ENCODE data around the gene GPC5.

GPC5 gene

DNA sequence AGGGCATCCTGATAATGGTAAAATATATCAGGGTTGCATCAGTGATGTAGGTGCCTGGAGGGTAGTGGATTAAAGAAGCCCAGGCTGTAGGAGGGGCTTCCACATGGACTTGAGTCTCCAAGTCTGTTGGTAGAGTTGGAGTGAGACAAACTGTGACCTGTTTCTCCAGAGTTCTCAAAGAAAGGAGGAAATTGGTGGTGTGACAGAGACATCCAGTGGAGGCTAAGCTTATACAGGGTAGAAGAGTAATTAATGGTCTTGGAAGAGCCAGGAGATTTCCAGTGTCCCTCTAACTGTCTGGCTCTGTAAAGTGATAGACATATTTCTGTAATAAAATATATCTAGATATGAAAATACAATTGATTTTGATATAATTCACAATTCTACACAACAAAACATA lies 61.1 kb downstream of the GPC5 start:
- DNase-seq (ENCODE audit: low read depth), result no peak

DNA sequence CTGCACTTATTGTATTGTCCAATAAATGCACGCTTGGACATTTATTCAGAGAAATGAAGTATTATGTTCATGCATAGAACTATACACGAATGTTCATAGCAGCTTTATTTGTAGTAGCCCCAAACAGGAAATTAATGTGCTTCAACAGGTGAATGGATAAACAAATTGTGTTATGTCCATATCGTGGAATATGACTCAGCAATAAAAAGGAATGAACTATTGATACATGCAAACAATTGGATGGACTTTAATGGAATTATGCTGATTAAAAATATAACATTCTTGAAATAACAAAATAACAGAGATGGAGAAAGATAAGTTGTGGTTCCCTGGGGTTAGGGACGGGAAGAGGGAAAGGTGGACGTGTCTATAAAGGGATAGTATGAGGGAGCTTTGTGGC lies 65.9 kb downstream of the GPC5 start:
- no peak for DNase-seq (ENCODE audit: low read depth)

DNA sequence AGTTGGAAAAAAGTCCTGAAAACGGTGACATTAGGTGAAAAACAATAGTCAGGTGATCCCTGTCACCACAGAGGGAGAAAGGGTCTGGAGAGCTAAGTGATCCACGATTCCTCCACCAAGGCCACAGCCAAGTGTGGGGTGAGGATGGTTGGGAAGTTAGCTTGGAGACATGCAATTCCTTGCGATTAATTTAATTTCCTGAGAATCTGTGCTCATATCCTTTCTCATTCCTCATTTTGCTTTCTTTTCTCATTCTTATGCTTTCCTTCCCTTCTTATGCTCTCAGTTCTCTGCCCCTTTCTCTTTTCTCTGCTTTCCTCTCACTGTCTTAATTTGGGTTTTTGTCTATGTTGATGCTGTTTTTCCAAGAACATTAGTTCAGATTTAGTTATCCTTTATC lies 68.8 kb downstream of the GPC5 start:
- DNase-seq (ENCODE audit: low read depth), result no peak

DNA sequence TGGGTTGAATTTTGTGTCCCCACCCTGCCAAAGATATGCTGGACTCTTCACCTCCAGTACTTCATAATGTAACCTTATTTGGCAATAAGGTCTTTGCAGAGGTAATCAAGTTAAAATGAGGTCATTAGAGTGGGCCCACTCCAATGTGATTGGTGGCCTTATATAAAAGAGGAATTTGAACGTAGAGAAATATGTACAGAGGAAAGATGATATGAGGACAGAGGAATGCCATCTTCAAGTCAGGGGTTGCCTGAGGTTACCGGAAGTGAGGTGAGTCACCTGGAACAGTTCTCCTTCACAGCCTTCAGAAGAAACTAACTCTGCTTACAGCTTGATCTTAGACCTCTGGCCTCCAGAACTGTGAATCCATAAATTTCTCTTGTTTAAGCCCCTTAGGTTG lies 69.9 kb downstream of the GPC5 start:
- DNase-seq (ENCODE audit: low read depth), result peak; percentile 9

DNA sequence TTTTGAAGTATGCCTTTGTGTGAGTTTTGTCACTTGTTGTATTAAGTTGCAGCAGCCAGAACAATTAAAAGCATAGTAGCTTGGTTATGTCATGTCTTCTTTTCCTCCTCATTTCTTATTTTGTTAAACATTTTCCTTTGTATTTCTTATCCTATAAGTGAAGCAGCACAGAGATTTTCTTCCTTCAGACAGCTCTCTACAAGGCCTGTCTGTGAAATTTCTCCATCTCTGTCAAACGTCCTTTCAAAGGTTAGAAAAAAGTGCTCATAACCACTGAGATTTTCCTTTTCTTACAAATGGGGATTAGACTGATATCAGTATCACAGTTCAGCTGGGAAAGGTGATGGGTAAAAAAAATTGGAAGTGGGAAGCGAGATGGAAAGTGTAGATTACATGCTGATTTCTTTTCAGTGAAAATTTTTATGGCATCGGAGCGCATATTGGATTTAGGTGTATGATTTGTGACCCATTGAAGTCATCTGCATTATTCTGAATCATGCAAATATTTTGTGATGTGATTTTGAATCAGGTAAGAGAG lies 71.7 kb downstream of the GPC5 start:
- DNase-seq (ENCODE audit: low read depth), result no peak

DNA sequence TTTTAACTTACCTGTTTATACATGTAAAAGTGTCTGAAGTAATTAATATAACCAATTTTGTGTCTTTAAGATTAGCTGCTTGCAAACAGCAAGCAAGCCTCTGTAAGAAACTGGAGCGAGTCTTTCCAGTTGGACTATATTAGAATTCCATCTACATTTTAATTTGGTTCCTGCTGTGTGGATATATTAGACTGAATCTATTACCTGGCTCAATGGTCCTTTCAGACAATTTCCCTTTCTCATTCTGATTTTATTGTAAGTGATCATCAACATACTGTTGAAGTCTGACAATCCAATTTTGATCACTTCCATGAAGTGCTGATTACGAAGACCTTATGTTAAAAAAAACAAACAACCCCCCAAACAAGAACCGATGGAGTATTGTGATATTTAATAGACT lies 72.3 kb downstream of the GPC5 start:
- DNase-seq (ENCODE audit: low read depth), result no peak

DNA sequence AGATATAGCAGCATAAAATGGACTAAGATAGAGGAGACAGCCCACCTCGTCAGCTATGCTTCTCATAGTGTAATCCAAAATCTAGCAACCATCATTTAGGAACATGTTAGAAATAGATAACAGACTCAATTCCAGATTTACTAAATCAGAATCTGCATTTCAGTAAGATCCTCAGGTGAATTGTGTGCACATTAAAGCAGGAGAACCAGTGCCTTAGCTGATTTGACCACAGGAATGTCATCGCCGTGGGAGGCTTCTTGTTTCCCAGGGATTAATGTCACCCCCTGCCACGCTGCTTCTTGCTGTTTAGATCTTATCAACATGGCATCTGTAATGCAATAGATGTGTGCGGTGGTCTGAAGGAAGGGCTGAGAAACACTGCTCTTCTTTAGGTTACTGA lies 84.0 kb downstream of the GPC5 start:
- no peak for DNase-seq (ENCODE audit: low read depth)

DNA sequence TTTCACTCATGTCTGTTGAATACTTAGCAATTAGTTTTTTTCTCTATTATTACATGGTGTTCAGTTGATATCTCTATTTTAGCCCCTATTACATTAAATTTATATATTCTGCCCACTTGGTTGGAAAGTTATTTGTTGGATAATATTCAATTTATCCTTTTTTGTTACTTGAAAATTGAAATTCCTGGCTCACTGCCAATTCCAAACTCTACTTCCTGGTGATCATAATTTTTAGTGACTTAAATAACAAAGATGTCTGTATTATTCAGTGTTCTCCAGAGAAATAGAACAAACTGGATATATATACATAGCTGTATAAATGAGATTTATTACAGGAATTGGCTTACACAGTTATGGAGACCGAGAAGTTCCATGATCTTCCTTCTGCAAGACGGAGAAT lies 93.6 kb downstream of the GPC5 start:
- DNase-seq (ENCODE audit: low read depth), result no peak

DNA sequence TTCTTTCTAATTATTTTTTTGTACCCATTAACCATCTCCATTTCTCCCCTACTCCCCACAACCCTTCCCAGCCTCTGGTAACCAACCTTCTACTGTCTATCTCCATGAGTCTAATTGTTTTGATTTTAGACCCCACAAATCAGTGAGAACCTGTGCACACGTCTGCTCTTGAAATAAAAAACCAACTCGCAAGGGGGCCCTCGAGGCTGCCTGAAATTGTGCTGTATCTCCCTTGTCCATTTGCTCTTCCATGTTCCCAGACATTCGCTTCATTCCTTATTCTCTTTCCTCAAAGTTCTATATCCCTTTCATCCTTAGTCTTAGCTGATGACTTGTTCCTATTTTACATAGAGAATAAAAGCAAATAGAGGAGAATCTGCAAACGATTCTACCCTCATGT lies 95.0 kb downstream of the GPC5 start:
- no peak for DNase-seq (ENCODE audit: low read depth)

DNA sequence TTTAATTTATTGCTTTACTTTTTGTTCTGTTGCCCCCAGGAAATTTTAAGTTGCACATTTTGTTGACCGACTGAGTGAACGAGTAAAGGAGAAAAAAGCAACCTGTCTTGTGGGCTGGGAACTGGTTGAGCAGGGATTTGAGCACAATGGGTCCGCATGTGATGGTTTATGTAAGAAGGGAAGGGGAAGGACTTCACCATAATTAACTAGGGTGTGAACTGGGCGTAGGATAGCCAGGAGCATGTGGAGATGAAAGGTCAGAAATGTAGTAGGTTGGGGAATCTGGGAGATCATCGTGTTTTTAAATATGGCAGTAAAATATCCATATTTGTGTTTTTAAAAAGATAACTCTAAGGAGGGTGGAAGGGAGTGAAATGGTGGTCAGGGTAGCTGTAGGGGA lies 99.9 kb downstream of the GPC5 start:
- DNase-seq (ENCODE audit: low read depth), result no peak

DNA sequence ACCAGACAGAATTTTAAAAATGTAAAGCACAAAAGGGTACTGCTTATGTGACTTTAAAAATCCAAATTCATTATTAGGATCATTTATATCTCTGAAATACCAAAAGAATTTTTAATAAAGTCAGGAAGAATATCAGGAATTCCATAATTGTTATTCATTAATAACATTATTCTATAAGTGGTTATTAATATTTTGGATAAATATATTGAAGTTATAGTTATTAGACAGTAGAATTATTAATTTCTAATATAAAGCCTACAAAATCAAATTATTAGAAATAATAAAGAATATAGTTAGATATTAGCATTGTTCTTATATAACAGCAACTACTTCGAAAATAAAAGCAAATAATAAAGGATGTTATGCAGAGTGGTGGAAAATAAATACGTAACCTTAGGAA lies 105.8 kb downstream of the GPC5 start:
- DNase-seq (ENCODE audit: low read depth), result no peak

DNA sequence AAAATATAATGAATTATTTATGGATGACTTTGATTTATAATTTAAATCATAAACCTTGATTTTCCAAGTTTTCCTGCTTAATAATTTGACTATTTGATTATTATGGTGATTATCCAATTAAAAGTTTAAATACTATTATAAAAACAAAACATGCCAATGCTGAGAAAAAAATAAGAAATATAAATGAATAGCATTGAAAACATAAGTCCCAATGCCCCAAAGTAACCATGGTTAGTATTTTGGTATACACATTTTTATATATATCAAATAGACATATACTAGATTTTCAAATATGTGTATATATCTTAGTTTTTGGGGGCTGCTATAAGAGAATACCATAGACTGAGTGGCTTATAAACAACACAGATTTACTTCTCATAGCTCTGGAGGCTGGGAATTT lies 108.3 kb downstream of the GPC5 start:
- DNase-seq (ENCODE audit: low read depth), result no peak

DNA sequence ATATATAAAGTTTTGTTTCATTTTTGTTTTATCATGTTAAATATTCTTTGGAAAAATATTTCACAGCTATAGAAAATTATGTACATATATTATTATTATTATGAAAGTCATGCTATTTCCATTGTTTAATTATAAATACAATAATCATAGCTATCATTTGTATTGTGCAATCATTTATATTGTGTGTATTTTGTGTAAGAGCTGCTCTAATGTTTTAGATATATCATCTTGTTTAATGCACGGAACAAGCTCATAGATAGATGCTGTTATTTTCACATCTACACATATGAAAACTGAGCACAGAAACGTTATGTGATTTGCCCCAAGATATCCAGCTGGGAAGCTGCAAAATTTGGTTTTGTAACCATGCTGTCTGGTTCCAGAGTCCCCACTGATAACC lies 111.6 kb downstream of the GPC5 start:
- DNase-seq (ENCODE audit: low read depth), result no peak

DNA sequence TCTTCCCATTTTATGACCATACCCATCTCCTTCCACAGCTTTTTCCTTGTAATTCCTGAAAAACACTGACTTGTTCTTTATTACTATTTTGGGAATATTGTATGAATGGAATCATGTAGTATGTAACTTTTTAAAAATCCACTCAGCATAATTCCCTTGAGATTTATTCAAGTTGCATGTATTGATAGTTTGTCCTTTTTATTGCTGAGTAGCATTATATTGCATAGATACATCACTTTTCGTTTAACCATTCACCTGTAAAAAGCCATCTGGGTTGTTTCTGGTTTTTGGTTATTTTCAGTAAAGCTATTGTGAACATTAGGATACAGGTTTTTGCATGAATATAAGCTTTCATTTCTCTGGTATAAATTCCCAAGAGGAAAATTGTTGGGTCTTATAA lies 115.4 kb downstream of the GPC5 start:
- DNase-seq (ENCODE audit: low read depth), result no peak

DNA sequence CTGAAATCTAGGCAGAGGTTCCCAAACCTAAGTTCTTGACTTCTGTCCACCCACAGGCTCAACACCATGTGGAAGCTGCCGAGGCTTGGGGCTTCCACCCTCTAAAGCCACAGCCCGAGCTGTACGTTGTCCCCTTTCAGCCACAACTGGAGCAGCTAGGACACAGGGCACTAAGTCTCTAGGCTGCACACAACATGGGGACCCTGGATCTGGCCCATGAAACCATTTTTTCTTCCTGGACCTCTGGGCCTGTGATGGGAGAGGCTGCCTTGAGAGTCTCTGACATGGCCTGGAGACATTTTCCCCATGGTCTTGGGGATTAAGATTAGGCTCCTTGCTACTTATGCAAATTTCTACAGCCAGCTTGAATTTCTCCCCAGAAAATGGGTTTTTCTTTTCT lies 118.4 kb downstream of the GPC5 start:
- DNase-seq (ENCODE audit: low read depth), result no peak

DNA sequence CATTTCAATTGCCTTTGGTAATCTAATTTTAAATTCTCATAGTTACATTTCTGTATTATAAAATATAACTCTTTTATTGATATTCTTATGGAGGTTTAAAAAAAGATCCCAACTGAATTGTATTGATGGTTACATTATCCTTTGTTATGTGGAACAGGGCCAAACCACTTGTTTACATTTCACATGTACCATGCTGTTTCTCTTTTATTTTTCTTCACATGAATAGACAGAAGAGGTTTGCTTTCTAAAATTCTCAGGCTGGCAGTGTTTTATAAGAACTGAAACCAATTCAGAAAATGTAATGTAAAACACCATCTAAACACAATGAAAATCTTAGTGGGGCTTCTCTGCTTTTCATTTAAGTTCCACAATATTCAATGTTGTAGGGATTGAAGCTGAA lies 122.5 kb downstream of the GPC5 start:
- no peak for DNase-seq (ENCODE audit: low read depth)

DNA sequence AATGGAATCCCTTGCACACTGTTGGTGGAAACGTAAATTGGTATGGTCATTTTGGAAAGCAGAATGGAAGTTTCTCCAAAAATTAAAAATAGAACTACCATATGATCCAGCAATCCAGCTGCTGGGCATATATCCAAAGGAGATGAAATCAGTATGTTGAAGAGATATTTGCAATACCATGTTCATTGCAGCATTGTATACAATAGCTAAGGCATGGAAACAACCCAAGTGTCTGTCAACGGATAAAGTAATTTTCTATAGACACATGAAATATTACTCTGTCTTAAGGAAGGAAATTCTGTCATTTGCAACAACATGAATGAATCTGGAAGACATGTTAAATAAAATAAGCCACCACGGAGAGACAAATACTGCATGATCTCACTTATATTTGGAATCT lies 124.7 kb downstream of the GPC5 start:
- DNase-seq (ENCODE audit: low read depth), result no peak

DNA sequence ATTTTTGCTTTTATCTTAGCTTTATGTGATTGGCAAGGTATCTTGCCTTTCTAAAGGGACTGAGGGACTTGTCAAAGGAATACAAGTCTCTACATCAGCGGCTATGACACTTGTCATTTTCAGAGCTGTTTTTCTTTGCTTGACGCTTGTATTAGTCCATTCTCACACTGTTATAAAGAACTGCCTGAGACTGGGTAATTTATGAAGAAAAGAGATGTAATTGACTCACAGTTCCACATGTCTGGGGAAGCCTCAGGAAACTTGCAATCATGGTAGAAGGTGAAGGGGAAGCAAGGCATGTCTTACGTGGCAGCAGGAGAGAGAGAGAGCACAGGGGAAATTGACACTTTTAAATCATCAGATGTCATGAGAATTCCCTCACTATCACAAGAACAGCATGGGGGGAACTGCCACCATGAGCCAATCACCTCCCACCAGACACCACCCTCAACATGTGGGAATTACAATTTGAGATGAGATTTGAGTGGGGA lies 128.2 kb downstream of the GPC5 start:
- no peak for DNase-seq (ENCODE audit: low read depth)

DNA sequence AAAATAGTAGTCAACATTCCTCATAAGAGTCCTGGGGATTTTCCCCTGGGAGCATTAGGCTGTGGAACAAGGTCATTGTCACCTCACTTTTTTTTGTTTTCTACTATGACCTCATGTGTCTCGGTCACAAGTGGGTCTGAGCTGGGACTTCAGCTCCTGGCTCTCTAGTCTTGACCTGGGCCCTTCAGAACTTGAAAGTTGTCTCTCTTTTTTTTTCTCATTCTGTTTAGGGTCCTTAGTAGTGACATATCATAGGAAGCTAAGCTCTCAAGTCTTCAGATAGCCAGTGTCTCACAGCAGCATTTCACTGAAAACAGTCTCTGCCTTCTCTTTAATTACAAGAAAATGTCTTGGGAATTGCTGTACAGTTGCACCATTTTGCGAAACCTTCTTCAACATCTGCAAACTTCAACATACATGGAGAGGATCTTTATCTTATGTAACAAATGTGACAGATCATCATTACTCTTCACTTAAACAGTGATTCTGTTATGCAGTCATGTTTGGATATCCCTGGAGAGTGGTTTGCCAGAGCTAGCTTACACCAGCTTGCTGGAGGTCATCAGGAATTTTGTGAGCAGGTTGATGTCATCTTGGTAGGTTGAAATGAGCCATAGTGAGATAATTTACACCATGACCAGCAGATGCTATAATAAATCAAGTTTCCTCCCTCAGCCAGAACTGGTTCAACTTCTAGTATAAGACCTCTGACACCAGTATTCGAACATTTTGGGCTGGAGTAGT lies 131.5 kb downstream of the GPC5 start:
- no peak for DNase-seq (ENCODE audit: low read depth)

DNA sequence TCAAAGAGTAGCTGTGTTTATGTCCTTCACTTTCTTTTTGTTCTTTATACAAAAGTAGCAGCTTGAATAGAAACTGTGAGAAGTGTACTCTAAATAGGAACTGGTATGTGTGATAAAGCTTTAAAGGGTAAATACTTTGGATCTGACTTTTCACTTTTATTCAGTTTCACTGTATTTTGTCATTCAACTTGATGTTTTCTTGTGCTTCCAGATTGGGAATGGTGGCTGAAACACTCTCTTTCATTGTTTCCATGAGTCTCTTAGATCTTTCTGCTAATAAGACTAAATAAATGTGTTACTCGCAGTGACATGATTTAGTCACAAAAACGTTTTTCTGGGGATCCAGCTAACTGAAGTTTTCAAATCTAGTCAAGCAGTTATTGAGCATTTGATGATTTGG lies 133.2 kb downstream of the GPC5 start:
- DNase-seq (ENCODE audit: low read depth), result no peak

DNA sequence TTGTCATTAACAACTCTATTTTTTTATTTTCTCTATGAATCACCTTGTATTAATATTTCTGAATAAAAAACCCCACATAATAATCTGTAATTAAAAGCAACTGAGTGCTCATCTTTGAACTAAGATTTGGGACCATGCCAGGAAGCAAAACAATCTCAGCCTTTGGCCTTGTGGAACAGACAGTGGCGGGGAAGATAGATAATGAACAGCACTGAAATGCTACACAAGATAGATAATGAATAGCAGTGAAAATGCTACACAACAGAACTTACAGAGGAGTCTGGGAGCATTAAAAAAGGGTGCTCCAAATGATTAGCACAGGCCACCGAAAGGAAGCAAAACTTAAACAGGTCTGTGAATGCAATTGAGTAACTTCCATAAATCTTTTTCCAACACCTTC lies 134.9 kb downstream of the GPC5 start:
- no peak for DNase-seq (ENCODE audit: low read depth)

DNA sequence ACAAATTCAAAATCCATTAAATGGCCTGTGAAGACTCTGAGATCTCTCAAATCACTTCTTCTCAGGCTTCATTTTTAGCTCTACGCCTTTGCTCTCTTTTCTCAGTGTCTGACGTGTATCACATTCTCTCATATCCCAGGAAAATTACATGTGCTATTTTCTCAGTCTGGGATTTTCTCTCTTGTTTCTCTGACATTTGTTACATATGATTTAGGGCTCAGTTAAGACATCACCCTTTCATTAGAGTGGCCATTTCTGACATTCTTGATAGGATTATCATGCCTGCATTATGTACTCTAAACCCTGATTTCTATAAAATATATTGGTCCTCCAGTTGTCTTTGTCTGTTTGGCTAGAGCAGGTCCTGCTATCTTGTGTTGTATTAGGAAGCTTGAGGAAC lies 136.6 kb downstream of the GPC5 start:
- no peak for DNase-seq (ENCODE audit: low read depth)

DNA sequence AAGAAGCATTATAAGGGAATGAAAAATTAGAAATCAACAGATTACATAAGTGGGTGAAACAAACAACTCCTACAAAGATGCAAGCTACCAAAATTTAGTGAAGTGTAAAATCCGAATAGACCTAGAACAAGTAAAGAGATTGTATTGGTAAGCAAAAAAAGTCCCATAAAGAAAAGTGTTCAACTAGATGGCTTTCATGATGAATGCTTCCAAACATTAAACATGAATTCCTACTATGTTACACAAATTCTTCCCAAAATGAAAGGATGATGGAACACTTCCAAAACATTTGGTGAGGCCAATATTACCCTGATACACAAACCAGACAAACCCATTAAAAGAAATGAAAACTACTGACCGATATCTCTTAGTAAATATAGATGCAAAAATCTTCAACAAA lies 139.0 kb downstream of the GPC5 start:
- DNase-seq (ENCODE audit: low read depth), result no peak
